ENCODE data around the gene ACSL4.
"Not testable (repeated sequence)": the region's sequence is repeated elsewhere in the genome, so short reads cannot be mapped to it uniquely, and the experiment has no call there.

ACSL4 gene

GRCh38 chrX:109732807-109733612 lies at the start of gene ACSL4:
Gene ACSL4, minus strand, starts transcription at chrX:109733257. Its CDS starts 49,894 bp downstream, at chrX:109683363.
- peak; percentile 89 for DNase-seq

- DNase-seq: no peak
Measured at GRCh38 chrX:109777749-109778148, 44.7 kb upstream of the ACSL4 start.

- no peak for DNase-seq
Measured at GRCh38 chrX:109776986-109777385, 43.9 kb upstream of the ACSL4 start.

- no peak for DNase-seq
Measured at GRCh38 chrX:109776432-109776831, 43.4 kb upstream of the ACSL4 start.

- DNase-seq: no peak
Measured at GRCh38 chrX:109775386-109775785, 42.3 kb upstream of the ACSL4 start.

GRCh38 chrX:109774706-109775105 lies 41.6 kb upstream of the ACSL4 start:
- no peak for DNase-seq

- no peak for DNase-seq
Measured at GRCh38 chrX:109774136-109774535, 41.1 kb upstream of the ACSL4 start.

- DNase-seq: no peak
Measured at GRCh38 chrX:109773374-109773773, 40.3 kb upstream of the ACSL4 start.

- DNase-seq: no peak
Measured at GRCh38 chrX:109770780-109771179, 37.7 kb upstream of the ACSL4 start.

GRCh38 chrX:109760922-109761250 lies 27.8 kb upstream of the ACSL4 start:
- DNase-seq: no peak

- no peak for DNase-seq
Measured at GRCh38 chrX:109760209-109760921, 27.3 kb upstream of the ACSL4 start.

GRCh38 chrX:109753256-109753655 lies 20.2 kb upstream of the ACSL4 start:
- DNase-seq: no peak

GRCh38 chrX:109751698-109752097 lies 18.6 kb upstream of the ACSL4 start:
- DNase-seq: no peak

GRCh38 chrX:109749207-109749606 lies 16.1 kb upstream of the ACSL4 start:
- no peak for DNase-seq

- no peak for DNase-seq
Measured at GRCh38 chrX:109747681-109748080, 14.6 kb upstream of the ACSL4 start.

- no peak for DNase-seq
Measured at GRCh38 chrX:109742722-109743121, 9.7 kb upstream of the ACSL4 start.

- DNase-seq: not testable (repeated sequence)
Measured at GRCh38 chrX:109740896-109741295, 7.8 kb upstream of the ACSL4 start.

- DNase-seq: no peak
Measured at GRCh38 chrX:109740433-109740809, 7.4 kb upstream of the ACSL4 start.

GRCh38 chrX:109739625-109740432 lies 6.8 kb upstream of the ACSL4 start:
- no peak for DNase-seq

GRCh38 chrX:109735202-109735744 lies 2.2 kb upstream of the ACSL4 start:
- DNase-seq: no peak

GRCh38 chrX:109733613-109734083 lies 591 bp upstream of the ACSL4 start:
- DNase-seq: no peak

GRCh38 chrX:109732017-109732801 lies 848 bp downstream of the ACSL4 start:
- peak; percentile 70 for DNase-seq

Data from activated CD8-positive, alpha-beta memory T cell treated with anti-CD3 and anti-CD28 coated beads for 24 hours (primary cell).